Hepatocyte (in vitro differentiated cells): ENCODE measurements around the gene BAZ1A. TPM values are rescaled to one million over a fixed set of nuclear protein-coding genes. Genes with fewer than 3 reads are reported as not detected.

Experiments used
- DNase-seq: peaks from one replicate; pipeline ENCODE4 v3.0.0-alpha.2; 2016; ENCODE audit warnings: low spot score
- H2AFZ ChIP-seq: fragments of 200-600 bp; sonication (generic); 2 replicates; pipeline ENCODE4 v1.6.0; 2016; ENCODE audit warnings: antibody characterized with exemption, mild to moderate bottlenecking
- H3K27ac ChIP-seq: fragments of 200-600 bp; sonication (generic); 2 replicates; pipeline ENCODE4 v1.5.1; 2016; ENCODE audit warnings: mild to moderate bottlenecking
- H3K27me3 ChIP-seq: fragments of 200-600 bp; sonication (generic); 2 replicates; pipeline ENCODE4 v1.6.1; 2016
- H3K36me3 ChIP-seq: fragments of 200-600 bp; sonication (generic); replicated peaks from 2 replicates; pipeline ENCODE4 v1.5.1; 2016; ENCODE audit warnings: low read depth; ENCODE audit not compliant: insufficient read depth
- H3K4me1 ChIP-seq: fragments of 200-600 bp; sonication (generic); 2 replicates; pipeline ENCODE4 v1.5.1; 2016; ENCODE audit warnings: mild to moderate bottlenecking, moderate library complexity; ENCODE audit not compliant: insufficient read depth
- H3K4me2 ChIP-seq: fragments of 200-600 bp; sonication (generic); 2 replicates; pipeline ENCODE4 v1.6.0; 2016
- H3K4me3 ChIP-seq: fragments of 200-600 bp; sonication (generic); 2 replicates; pipeline ENCODE4 v1.5.1; 2016; ENCODE audit warnings: mild to moderate bottlenecking
- H3K79me2 ChIP-seq: fragments of 200-600 bp; sonication (generic); 2 replicates; pipeline ENCODE4 v1.6.0; 2017; ENCODE audit warnings: mild to moderate bottlenecking
- H3K9me2 ChIP-seq: fragments of 200-600 bp; sonication (generic); replicated peaks from 2 replicates; pipeline ENCODE4 v1.6.0; 2017; ENCODE audit warnings: mild to moderate bottlenecking; ENCODE audit not compliant: insufficient read depth
- H3K9me3 ChIP-seq: fragments of 200-600 bp; sonication (generic); 2 replicates; pipeline ENCODE4 v1.5.1; 2016; ENCODE audit warnings: low read depth, mild to moderate bottlenecking
- H4K20me1 ChIP-seq: fragments of 200-600 bp; sonication (generic); 2 replicates; pipeline ENCODE4 v1.6.0; 2016; ENCODE audit warnings: mild to moderate bottlenecking; ENCODE audit not compliant: insufficient read depth, poor library complexity, severe bottlenecking
- EZH2 ChIP-seq: fragments of 200-600 bp; sonication (generic); IDR thresholded peaks from 2 replicates; pipeline ENCODE4 v1.6.1; 2016; ENCODE audit warnings: antibody characterized with exemption, mild to moderate bottlenecking, borderline replicate concordance
- EZH2phosphoT487 ChIP-seq: fragments of 200-600 bp; sonication (generic); IDR thresholded peaks from one replicate; pipeline ENCODE4 v1.6.1; 2018; ENCODE audit warnings: antibody characterized with exemption, mild to moderate bottlenecking, low read depth, moderate library complexity; ENCODE audit not compliant: unreplicated experiment, severe bottlenecking
- WGBS: methylation state at CpG from one replicate; pipeline ENCODE4 v1.1.6; 2016; ENCODE audit warnings: low lambda C conversion rate; ENCODE audit errors: missing lambda C conversion rate; 5-methylcytosine and 5-hydroxymethylcytosine counted together
- polyA plus RNA-seq: library from polyadenylated mRNA; unstranded; fragments of >200 nt; fragmentation: Nextera tagmentation; extraction: Ambion mirVana; gene quantifications from 2 replicates; pipeline ENCODE4 v1.2.1, GENCODE V29; 2016
- total RNA-seq: library from RNA; depleted of rRNA; stranded (reverse); fragments of >200 nt; gene quantifications from 2 replicates; pipeline ENCODE4 v1.2.3, GENCODE V29; 2014
- TF ChIP-seq, protein P1 (sequence below): fragments of 200-600 bp; sonication (generic); IDR thresholded peaks from 2 replicates; pipeline ENCODE4 v1.5.1; 2016; ENCODE audit warnings: antibody characterized with exemption, mild to moderate bottlenecking; ENCODE audit not compliant: poor library complexity

BAZ1A gene
- total and polyA plus RNA-seq, 2 experiments from 2014 or later, result 20.9 to 24.7 TPM

DNA sequence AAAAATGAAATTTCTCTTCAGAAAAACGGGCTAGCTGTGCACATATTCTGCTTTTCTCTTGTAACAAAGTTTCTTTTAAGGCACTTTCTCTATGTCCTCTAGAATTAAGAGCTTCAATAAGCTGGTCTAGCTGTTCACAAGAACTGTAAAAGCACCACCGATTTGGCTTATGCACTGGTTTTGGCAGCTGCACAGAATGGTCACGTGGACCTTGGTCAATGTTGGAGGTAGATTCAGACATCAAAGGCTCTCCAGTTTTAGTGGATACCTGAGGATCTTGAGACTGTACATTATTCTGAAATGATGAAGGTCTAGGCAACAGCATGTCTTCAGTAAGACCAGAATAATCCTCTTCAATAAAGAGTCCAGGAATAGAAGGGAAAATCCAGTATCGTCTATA, 99.2 kb downstream of the BAZ1A start:
- WGBS, result 98% methylated on average over 4 of the region's 4 CpGs
- Histone ChIP-seq H3K27ac (no peak overlapping the region), H2AFZ (no peak overlapping the region), H3K79me2 (no peaks in the 10 kb centered on the region), H3K9me3 (no peaks in the 10 kb centered on the region), H3K4me2 (no peak overlapping the region), H4K20me1 (no peaks in the 10 kb centered on the region), H3K36me3 (no peaks in the 10 kb centered on the region), H3K4me1 (no peaks in the 10 kb centered on the region), H3K9me2 (no peaks in the 10 kb centered on the region), H3K27me3 (no peaks in the 10 kb centered on the region), H3K4me3 (no peak overlapping the region)
- DNase-seq, result no peak
- TF ChIP-seq EZH2phosphoT487 (no peak), EZH2 (no peak)
- TF ChIP-seq, protein P1, sequence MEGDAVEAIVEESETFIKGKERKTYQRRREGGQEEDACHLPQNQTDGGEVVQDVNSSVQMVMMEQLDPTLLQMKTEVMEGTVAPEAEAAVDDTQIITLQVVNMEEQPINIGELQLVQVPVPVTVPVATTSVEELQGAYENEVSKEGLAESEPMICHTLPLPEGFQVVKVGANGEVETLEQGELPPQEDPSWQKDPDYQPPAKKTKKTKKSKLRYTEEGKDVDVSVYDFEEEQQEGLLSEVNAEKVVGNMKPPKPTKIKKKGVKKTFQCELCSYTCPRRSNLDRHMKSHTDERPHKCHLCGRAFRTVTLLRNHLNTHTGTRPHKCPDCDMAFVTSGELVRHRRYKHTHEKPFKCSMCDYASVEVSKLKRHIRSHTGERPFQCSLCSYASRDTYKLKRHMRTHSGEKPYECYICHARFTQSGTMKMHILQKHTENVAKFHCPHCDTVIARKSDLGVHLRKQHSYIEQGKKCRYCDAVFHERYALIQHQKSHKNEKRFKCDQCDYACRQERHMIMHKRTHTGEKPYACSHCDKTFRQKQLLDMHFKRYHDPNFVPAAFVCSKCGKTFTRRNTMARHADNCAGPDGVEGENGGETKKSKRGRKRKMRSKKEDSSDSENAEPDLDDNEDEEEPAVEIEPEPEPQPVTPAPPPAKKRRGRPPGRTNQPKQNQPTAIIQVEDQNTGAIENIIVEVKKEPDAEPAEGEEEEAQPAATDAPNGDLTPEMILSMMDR, result no peak

DNA sequence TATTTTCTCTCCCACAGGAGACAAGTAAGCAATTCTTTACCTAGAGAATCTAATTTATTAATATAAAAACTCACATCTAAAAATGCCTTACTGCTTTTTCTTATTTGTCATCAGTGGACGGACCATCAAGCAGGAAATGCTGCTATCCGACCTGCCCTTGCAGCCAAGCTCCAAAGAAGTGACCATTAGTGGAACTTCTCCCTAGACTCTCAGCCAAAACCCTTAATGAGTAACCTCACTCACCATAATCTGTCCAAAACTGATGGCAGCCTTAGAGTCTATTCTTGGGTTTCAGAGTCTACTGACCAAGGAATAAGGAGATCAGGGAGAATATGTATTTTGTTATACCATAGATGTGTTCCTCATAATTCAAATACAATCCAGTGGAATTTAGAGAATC, 99.8 kb downstream of the BAZ1A start:
- Histone ChIP-seq H2AFZ (no peak overlapping the region), H3K27ac (no peak overlapping the region), H3K4me2 (no peak overlapping the region), H4K20me1 (no peaks in the 10 kb centered on the region), H3K4me3 (no peak overlapping the region), H3K79me2 (no peaks in the 10 kb centered on the region), H3K4me1 (no peaks in the 10 kb centered on the region), H3K27me3 (no peaks in the 10 kb centered on the region), H3K9me3 (no peaks in the 10 kb centered on the region), H3K9me2 (no peaks in the 10 kb centered on the region), H3K36me3 (no peaks in the 10 kb centered on the region)
- 95% methylated on average over 2 of the region's 2 CpGs for WGBS
- TF ChIP-seq EZH2phosphoT487 (no peak), EZH2 (no peak)
- TF ChIP-seq, protein P1, result no peak
- DNase-seq, result no peak

DNA sequence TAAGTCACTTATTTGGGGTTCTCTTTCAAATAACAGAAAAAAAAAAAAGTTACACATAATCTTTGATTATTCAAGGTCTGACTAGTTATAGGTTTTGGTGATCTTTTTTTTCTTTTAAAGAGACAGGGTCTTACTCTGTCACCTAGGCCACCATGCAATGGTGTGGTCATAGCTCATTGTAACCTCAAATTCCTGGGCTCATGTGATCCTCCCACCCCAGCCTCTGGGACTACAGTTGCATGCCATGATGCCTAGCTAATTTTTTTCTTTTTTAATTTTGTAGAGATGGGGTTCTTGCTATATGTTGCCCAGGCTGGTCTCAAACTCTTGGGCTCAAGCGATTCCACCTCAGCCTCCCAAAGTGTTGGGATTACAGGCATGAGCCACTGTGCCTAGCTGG, 104.3 kb downstream of the BAZ1A start:
- no peak overlapping the region for H3K4me3 ChIP-seq
- no peak for DNase-seq
- H3K9me3 ChIP-seq, result no peaks in the 10 kb centered on the region
- H3K27ac ChIP-seq, result no peak overlapping the region
- H3K9me2 ChIP-seq, result no peaks in the 10 kb centered on the region
- H3K79me2 ChIP-seq, result no peaks in the 10 kb centered on the region
- no peaks in the 10 kb centered on the region for H3K36me3 ChIP-seq
- H3K4me1 ChIP-seq, result peaks cover 5% of the 10 kb centered on the region
- WGBS, result 96% methylated on average over 1 of the region's 1 CpG
- TF ChIP-seq, protein P1, result no peak
- TF ChIP-seq EZH2 (no peak), EZH2phosphoT487 (no peak)
- no peaks in the 10 kb centered on the region for H3K27me3 ChIP-seq
- H3K4me2 ChIP-seq, result no peak overlapping the region
- H4K20me1 ChIP-seq, result no peaks in the 10 kb centered on the region
- no peak overlapping the region for H2AFZ ChIP-seq

DNA sequence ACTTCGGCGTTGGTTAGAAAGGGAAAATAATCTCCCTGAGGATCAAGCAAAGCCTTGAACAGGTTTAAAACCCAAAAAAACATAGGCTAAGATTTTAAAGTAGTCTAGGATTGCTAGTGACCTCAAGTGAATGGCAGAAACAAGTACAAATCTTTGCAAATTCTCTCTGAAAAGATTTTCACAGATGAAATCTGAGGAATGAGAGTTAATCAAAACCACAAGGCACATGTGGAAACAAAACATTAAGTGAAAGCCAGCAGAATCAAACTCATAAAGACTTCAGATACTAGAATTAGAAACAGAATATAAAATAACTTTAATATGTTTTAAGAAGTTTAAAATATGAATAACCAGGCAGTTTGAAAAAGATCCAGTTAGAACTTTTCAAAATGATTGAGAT, 108.6 kb downstream of the BAZ1A start:
- no peak for TF ChIP-seq EZH2
- no peaks in the 10 kb centered on the region for H3K36me3 ChIP-seq

More for the DNA sequence above, 108.6 kb downstream of the BAZ1A start:
- no peak overlapping the region for H2AFZ ChIP-seq
- 74% methylated on average over 2 of the region's 2 CpGs for WGBS
- H3K27ac ChIP-seq, result no peak overlapping the region
- no peaks in the 10 kb centered on the region for H3K79me2 ChIP-seq
- DNase-seq, result no peak
- no peaks in the 10 kb centered on the region for H3K27me3 ChIP-seq
- H3K4me2 ChIP-seq, result no peak overlapping the region
- H3K9me3 ChIP-seq, result no peaks in the 10 kb centered on the region
- no peaks in the 10 kb centered on the region for H3K9me2 ChIP-seq
- peaks cover 5% of the 10 kb centered on the region for H3K4me1 ChIP-seq
- no peak overlapping the region for H3K4me3 ChIP-seq
- H4K20me1 ChIP-seq, result no peaks in the 10 kb centered on the region
